Cardiac fibroblast (primary cell): Measurements from ENCODE around the gene TTC28.
A peak's percentile ranks its signal among the peaks of the same experiment; 100 is the strongest.

Experiments
- DNase-seq, 2 donors: peaks; one replicate each; pipeline versions ENCODE4 v3.0.0 to v3.0.0-alpha.2; 2010; ENCODE audit warnings: low read depth in 2 of 2
- H3K4me3 ChIP-seq, 2 donors: replicated peaks in 1 of 2; 1 replicate in 1 of 2; 2 replicates in 1 of 2; pipeline ENCODE4 v1.5.1; 2011; ENCODE audit warnings: low read depth in 2 of 2, low read length in 2 of 2, mild to moderate bottlenecking in 2 of 2, moderate library complexity in 1 of 2
- CTCF ChIP-seq: IDR thresholded peaks from one replicate; pipeline ENCODE4 v1.5.1; 2011; ENCODE audit warnings: low read depth, mild to moderate bottlenecking, low read length, inconsistent platforms

TTC28 gene

GRCh38 chr22:27952779-27953178, 726.9 kb downstream of the TTC28 start:
- peak; percentile 35 to 46 for DNase-seq
- no peak overlapping the region for H3K4me3 ChIP-seq
- TF ChIP-seq CTCF = no peak

GRCh38 chr22:27952091-27952490, 727.5 kb downstream of the TTC28 start:
- peak; percentile 79 to 80 for DNase-seq
- H3K4me3 ChIP-seq = no peak overlapping the region
- TF ChIP-seq CTCF = no peak

- TF ChIP-seq CTCF = no peak
- no peak overlapping the region for H3K4me3 ChIP-seq
- no peak for DNase-seq
Measured at GRCh38 chr22:27949421-27949820, 730.2 kb downstream of the TTC28 start.

- TF ChIP-seq CTCF = no peak
- no peak for DNase-seq
Measured at GRCh38 chr22:27948569-27948968, 731.1 kb downstream of the TTC28 start.

GRCh38 chr22:27947448-27947847, 732.2 kb downstream of the TTC28 start:
- DNase-seq = peak in 1 of 2 donors; percentile 53
- TF ChIP-seq CTCF = no peak
- no peak overlapping the region for H3K4me3 ChIP-seq

More at GRCh38 chr22:27948569-27948968, 731.1 kb downstream of the TTC28 start:
- no peak overlapping the region for H3K4me3 ChIP-seq

- H3K4me3 ChIP-seq = no peak overlapping the region
- no peak for DNase-seq
- TF ChIP-seq CTCF = no peak
Measured at GRCh38 chr22:27941143-27941542, 738.5 kb downstream of the TTC28 start.

- no peak for DNase-seq
- TF ChIP-seq CTCF = peak; percentile 20
- no peak overlapping the region for H3K4me3 ChIP-seq
Measured at GRCh38 chr22:27937453-27937852, 742.2 kb downstream of the TTC28 start.
